HG03520 (cell line): ENCODE data around the gene NT5C.
"Not testable (repeated sequence)": the region's sequence is repeated elsewhere in the genome, so short reads cannot be mapped to it uniquely, and the experiment has no call there.

Experiments
- ATAC-seq: cut with Tn5 transposase; IDR thresholded peaks from one replicate; pipeline ENCODE4 v1.9.1; 2021; ENCODE audit warnings: mild to moderate bottlenecking, moderate library complexity; ENCODE audit not compliant: unreplicated experiment

NT5C gene

DNA sequence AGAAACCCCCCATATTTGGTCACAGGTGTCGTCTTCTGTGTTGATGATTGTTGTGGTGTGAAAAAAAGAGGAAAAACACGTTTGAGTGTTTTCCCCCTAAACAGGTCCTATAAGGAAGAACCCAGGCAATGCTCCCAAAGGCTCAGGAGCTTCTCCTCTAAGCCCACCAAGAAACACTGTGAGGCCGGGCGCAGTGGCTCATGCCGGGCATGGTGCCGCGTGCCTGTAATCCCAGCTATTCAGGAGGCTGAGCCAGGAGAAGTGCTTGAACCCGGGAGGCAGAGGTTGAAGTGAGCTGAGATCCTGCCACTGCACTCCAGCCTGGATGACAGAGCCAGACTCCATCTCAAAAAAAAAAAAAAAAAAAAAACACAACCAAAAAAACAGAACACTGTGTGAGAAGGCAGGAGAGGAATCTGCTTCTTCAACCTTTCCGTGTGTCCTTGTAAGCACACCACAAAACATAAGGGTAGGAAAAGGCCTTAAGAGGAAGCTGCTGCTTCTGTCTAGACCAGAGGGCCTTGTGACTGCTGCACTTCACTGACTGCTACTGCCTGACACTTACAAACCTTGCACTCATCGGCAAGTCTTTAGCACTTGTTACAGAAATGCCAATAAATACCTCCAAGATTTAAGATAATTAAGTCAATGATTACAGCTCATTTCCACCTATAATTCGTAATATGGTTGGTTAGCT, 13.4 kb upstream of the NT5C start:
- no peak for ATAC-seq

- no peak for ATAC-seq
These were observed 10.9 kb upstream of the NT5C start for GRCh38 chr17:75142236-75142971.

- no peak for ATAC-seq
These were observed 7.0 kb upstream of the NT5C start for GRCh38 chr17:75138519-75138918.

GRCh38 chr17:75137762-75138161, 6.2 kb upstream of the NT5C start:
- ATAC-seq = not testable (repeated sequence)

- no peak for ATAC-seq
These were observed 4.4 kb upstream of the NT5C start for GRCh38 chr17:75135946-75136345.

DNA sequence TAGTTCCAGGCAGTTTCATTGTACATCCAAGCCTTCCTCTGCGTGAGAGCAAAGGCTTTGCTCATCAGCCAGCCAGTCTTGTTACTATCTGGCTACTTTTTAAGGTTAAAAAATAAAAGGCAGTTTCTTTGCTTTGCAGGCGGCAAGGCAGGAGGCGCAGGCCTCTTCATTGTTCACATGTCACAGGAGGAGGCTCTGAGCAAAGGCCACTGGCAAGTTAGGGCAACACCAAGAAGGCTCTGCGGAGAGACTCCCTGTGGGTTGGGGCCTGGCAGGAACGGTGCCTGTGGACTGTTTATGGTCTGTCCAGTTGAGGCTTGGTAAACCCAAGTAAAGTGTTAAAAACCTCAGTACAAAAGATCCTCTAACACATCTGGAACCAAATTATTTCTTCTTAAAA, 3.9 kb upstream of the NT5C start:
- ATAC-seq = no peak

GRCh38 chr17:75133607-75134347, 2.2 kb upstream of the NT5C start:
- not testable (repeated sequence) for ATAC-seq

- no peak for ATAC-seq
These were observed 1.5 kb upstream of the NT5C start for GRCh38 chr17:75133001-75133400.

- not testable (repeated sequence) for ATAC-seq
These were observed 767 bp upstream of the NT5C start for GRCh38 chr17:75132018-75133000.

GRCh38 chr17:75130632-75131277, 787 bp downstream of the NT5C start:
- peak; percentile 9 for ATAC-seq

- ATAC-seq = no peak
These were observed 1.4 kb downstream of the NT5C start for GRCh38 chr17:75130059-75130631.

GRCh38 chr17:75129576-75129975, 2.0 kb downstream of the NT5C start:
- no peak for ATAC-seq

GRCh38 chr17:75128694-75129505, 2.6 kb downstream of the NT5C start:
- ATAC-seq = no peak

DNA sequence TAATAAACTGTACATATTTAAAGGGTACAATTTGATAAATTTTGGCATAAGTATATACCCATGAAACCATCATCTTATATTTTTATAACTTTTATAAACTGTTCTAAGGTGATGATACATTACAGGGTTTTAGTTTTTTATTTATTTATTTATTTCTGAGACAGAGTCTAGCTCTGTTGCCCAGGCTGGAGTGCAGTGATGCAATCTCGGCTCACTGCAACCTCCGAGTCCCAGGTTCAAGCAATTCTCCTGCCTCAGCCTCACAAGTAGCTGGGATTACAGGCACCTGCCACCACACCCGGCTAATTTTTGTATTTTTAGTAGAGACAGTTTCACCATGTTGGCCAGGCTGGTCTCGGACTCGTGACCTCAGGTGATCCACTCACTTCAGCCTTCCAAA, 3.6 kb downstream of the NT5C start:
- ATAC-seq = not testable (repeated sequence)

DNA sequence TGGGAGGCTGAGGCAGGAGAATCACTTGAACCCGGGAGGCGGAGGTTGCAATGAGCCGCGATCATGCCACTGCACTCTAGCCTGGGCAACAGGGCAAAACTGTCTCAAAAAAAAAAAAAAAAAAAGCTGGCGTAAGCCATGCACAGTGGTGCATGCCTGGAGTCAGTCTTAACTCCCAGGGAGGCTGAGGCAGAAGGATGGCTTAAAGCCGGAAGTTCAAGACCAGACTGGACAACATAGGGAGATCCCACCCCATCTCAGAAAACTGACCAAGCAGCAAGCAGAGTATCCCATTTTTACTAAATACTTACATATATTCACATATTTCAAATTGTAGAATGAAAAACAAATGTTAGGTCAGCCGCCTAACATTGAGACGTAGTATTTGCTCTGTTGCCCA, 4.6 kb downstream of the NT5C start:
- no peak for ATAC-seq

- ATAC-seq = no peak
These were observed 5.6 kb downstream of the NT5C start for GRCh38 chr17:75125984-75126383.

DNA sequence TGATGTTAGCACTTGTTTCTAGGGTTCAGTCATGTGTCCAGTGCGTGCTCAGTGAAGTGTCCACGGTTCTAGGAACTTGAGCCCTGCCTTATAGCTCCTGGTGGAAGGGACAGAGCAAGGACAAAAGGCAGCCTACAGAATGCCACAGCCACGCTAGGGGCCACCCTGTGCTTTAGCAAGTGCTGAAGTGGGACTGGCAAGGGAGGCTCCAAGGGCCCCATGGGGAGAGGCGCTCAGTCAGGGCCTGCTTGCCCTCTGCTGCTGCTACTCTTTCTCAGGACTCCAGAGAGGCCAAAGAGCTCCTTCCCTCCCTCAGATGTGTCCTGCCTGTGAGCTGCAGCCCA, 6.8 kb downstream of the NT5C start:
- ATAC-seq = no peak

DNA sequence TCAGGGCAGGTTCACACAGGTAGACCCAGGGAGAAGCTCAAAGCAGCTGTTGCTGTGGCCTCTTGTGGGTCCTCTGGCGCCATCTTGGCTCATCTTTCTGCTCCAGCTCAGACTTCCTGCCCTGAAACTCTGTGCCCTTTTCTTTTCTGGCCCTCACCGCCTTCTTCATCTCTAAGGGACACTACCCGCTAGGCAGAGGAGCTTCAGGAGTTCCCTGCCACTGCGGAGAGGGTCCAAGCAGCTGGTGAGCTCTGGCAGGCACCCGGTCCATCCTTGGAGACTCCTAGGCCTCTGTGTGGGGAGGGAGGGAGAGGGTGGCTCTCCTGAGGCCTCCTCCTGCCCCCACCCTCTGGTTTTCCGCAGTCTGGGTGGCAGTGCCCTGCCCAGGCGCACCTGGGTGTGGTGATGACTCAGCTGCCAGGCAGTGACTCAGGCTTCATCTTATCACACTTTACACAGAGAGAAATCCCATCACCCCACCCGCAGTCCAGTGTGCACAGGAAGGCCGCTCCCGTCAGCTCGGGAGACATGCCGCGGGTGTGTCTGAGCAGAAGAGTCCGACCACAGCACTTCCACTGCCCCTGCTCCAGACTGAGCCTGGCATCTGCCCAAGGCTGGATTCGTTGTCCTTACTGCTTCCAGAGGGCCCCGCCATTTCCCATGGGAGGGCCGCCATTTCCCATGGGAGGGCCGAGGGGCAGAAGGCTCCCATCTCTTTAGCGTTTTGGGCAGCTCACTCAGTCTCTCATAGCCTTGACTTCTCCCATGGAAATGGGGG, 7.3 kb downstream of the NT5C start:
- ATAC-seq = no peak
